Neural progenitor cell (in vitro differentiated cells): ENCODE results near the gene CIB1. TPM values are rescaled to one million over a fixed set of nuclear protein-coding genes. Genes with fewer than 3 reads are reported as not detected.

Experiments used
- DNase-seq: peaks from one replicate; pipeline ENCODE4 v3.0.0-alpha.2; 2016; ENCODE audit warnings: low spot score
- H2AFZ ChIP-seq: fragments of 200-600 bp; sonication (generic); replicated peaks from 2 replicates; pipeline ENCODE4 v1.6.1; 2016; ENCODE audit warnings: antibody characterized with exemption
- H3F3A ChIP-seq: fragments of 200-600 bp; sonication (generic); 2 replicates; pipeline ENCODE4 v1.6.1; 2016; ENCODE audit warnings: antibody characterized with exemption, low read depth
- H3K27ac ChIP-seq: fragments of 200-600 bp; sonication (generic); 2 replicates; pipeline ENCODE4 v1.5.1; 2016; ENCODE audit warnings: mild to moderate bottlenecking
- H3K27me3 ChIP-seq: fragments of 200-600 bp; sonication (generic); 2 replicates; pipeline ENCODE4 v1.6.1; 2016; ENCODE audit warnings: mild to moderate bottlenecking, moderate library complexity
- H3K36me3 ChIP-seq: fragments of 200-600 bp; sonication (generic); 2 replicates; pipeline ENCODE4 v1.5.1; 2016
- H3K4me1 ChIP-seq: fragments of 200-600 bp; sonication (generic); 2 replicates; pipeline ENCODE4 v1.6.1; 2016; ENCODE audit warnings: mixed run types
- H3K4me2 ChIP-seq: fragments of 200-600 bp; sonication (generic); 2 replicates; pipeline ENCODE4 v1.6.1; 2016
- H3K4me3 ChIP-seq: fragments of 200-600 bp; sonication (generic); 2 replicates; pipeline ENCODE4 v1.5.1; 2016
- H3K79me2 ChIP-seq: fragments of 200-600 bp; sonication (generic); 2 replicates; pipeline ENCODE4 v1.6.1; 2016; ENCODE audit warnings: low read depth
- H3K9ac ChIP-seq: fragments of 200-600 bp; sonication (generic); 2 replicates; pipeline ENCODE4 v1.6.1; 2016
- H3K9me3 ChIP-seq: fragments of 200-600 bp; sonication (generic); 2 replicates; pipeline ENCODE4 v1.5.1; 2016; ENCODE audit warnings: low read depth
- H4K20me1 ChIP-seq: fragments of 200-600 bp; sonication (generic); 2 replicates; pipeline ENCODE4 v1.6.1; 2016; ENCODE audit warnings: low read depth
- H3K27ac Mint-ChIP-seq: 3 replicates; pipeline ENCODE4 v1.8.0; 2021; ENCODE audit warnings: mixed read lengths
- H3K27me3 Mint-ChIP-seq: 2 replicates; pipeline ENCODE4 v1.8.0; 2022; ENCODE audit warnings: low read depth, mild to moderate bottlenecking, inconsistent platforms, moderate library complexity, mixed read lengths; ENCODE audit not compliant: insufficient read depth
- H3K36me3 Mint-ChIP-seq: 3 replicates; pipeline ENCODE4 v1.8.0; 2021; ENCODE audit warnings: mixed read lengths
- H3K4me1 Mint-ChIP-seq: 3 replicates; pipeline ENCODE4 v1.8.0; 2021; ENCODE audit warnings: mixed read lengths
- H3K4me3 Mint-ChIP-seq: 3 replicates; pipeline ENCODE4 v1.8.0; 2021; ENCODE audit warnings: mild to moderate bottlenecking, moderate library complexity, mixed read lengths
- H3K9me3 Mint-ChIP-seq: 3 replicates; pipeline ENCODE4 v1.8.0; 2020; ENCODE audit warnings: mixed read lengths
- CTCF ChIP-seq: fragments of 200-600 bp; sonication (generic); IDR thresholded peaks from 2 replicates; pipeline ENCODE4 v1.5.1; 2017; ENCODE audit warnings: antibody characterized with exemption, mild to moderate bottlenecking
- EZH2 ChIP-seq: fragments of 200-600 bp; sonication (generic); IDR thresholded peaks from 2 replicates; pipeline ENCODE4 v1.6.1; 2017; ENCODE audit warnings: antibody characterized with exemption, mild to moderate bottlenecking, moderate library complexity
- EZH2phosphoT487 ChIP-seq: fragments of 200-600 bp; sonication (generic); IDR thresholded peaks from 2 replicates; pipeline ENCODE4 v1.6.1; 2017; ENCODE audit warnings: antibody characterized with exemption
- total RNA-seq: library from RNA; depleted of rRNA; stranded (reverse); fragments of >200 nt; gene quantifications from 2 replicates; pipeline ENCODE4 v1.2.3, GENCODE V29; 2015; ENCODE audit warnings: low replicate concordance

CIB1 gene
- total RNA-seq, 1 donor from 2014 or later = 5.2 TPM

- H3K36me3 Mint-ChIP-seq = no peaks in the 10 kb centered on the region
Observed at GRCh38 chr15:90187257-90187868, 46.4 kb downstream of the CIB1 start.

GRCh38 chr15:90184786-90185704, 48.7 kb downstream of the CIB1 start:
- Mint-ChIP-seq H3K27me3 (peaks cover 12% of the 10 kb centered on the region), H3K4me3 (peak overlapping the region; percentile 87), H3K27ac (peak overlapping the region; percentile 87), H3K36me3 (no peaks in the 10 kb centered on the region), H3K4me1 (peaks cover 29% of the 10 kb centered on the region), H3K9me3 (no peaks in the 10 kb centered on the region)
- Histone ChIP-seq H3K79me2 (no peaks in the 10 kb centered on the region), H3K27me3 (no peaks in the 10 kb centered on the region), H2AFZ (peak overlapping the region; percentile 70), H3K27ac (no peak overlapping the region), H4K20me1 (no peaks in the 10 kb centered on the region), H3F3A (peaks cover 30% of the 10 kb centered on the region), H3K4me1 (peaks cover 7% of the 10 kb centered on the region), H3K9ac (no peak overlapping the region), H3K9me3 (no peaks in the 10 kb centered on the region), H3K4me2 (peak overlapping the region; percentile 89), H3K36me3 (no peaks in the 10 kb centered on the region), H3K4me3 (peak overlapping the region; percentile 73)
- peak; percentile 84 for DNase-seq
- TF ChIP-seq EZH2phosphoT487 (no peak), CTCF (no peak), EZH2 (no peak)

More at GRCh38 chr15:90187257-90187868, 46.4 kb downstream of the CIB1 start:
- H3K4me1 ChIP-seq = peaks cover 13% of the 10 kb centered on the region
- TF ChIP-seq EZH2phosphoT487 = no peak
- TF ChIP-seq CTCF = no peak
- no peak for TF ChIP-seq EZH2
- H3K79me2 ChIP-seq = no peaks in the 10 kb centered on the region
- H3K4me1 Mint-ChIP-seq = peaks cover 26% of the 10 kb centered on the region
- no peak overlapping the region for H2AFZ ChIP-seq
- no peaks in the 10 kb centered on the region for H4K20me1 ChIP-seq
- H3K9me3 Mint-ChIP-seq = no peaks in the 10 kb centered on the region
- no peak overlapping the region for H3K4me3 ChIP-seq
- no peaks in the 10 kb centered on the region for H3K9me3 ChIP-seq
- H3K27ac ChIP-seq = no peak overlapping the region
- no peak overlapping the region for H3K4me3 Mint-ChIP-seq
- peaks cover 9% of the 10 kb centered on the region for H3K27me3 Mint-ChIP-seq
- peak overlapping the region; percentile 52 for H3K27ac Mint-ChIP-seq
- H3K9ac ChIP-seq = no peak overlapping the region
- H3F3A ChIP-seq = peaks cover 30% of the 10 kb centered on the region
- no peak for DNase-seq
- no peak overlapping the region for H3K4me2 ChIP-seq
- no peaks in the 10 kb centered on the region for H3K36me3 ChIP-seq
- no peaks in the 10 kb centered on the region for H3K27me3 ChIP-seq

GRCh38 chr15:90184119-90184785, 49.5 kb downstream of the CIB1 start:
- Mint-ChIP-seq H3K36me3 (no peaks in the 10 kb centered on the region), H3K27me3 (peaks cover 12% of the 10 kb centered on the region), H3K9me3 (no peaks in the 10 kb centered on the region), H3K4me1 (peaks cover 29% of the 10 kb centered on the region), H3K27ac (peak overlapping the region; percentile 53), H3K4me3 (peak overlapping the region; percentile 82)
- Histone ChIP-seq H3K4me2 (peak overlapping the region; percentile 89), H3K4me3 (peak overlapping the region; percentile 73), H3K9me3 (no peaks in the 10 kb centered on the region), H4K20me1 (no peaks in the 10 kb centered on the region), H3K79me2 (no peaks in the 10 kb centered on the region), H3F3A (peaks cover 30% of the 10 kb centered on the region), H2AFZ (peak overlapping the region; percentile 70), H3K27ac (no peak overlapping the region), H3K36me3 (no peaks in the 10 kb centered on the region), H3K4me1 (peaks cover 7% of the 10 kb centered on the region), H3K9ac (no peak overlapping the region), H3K27me3 (no peaks in the 10 kb centered on the region)
- DNase-seq = no peak
- TF ChIP-seq EZH2phosphoT487 = peak; percentile 40
- no peak for TF ChIP-seq CTCF
- TF ChIP-seq EZH2 = no peak
